GM12873 (cell line): Measurements from ENCODE around the gene LILRA6.

ENCODE experiments used
- TF ChIP-seq, protein P1 (sequence below): IDR thresholded peaks from 2 replicates; pipeline ENCODE4 v1.5.1; 2012; ENCODE audit warnings: low read depth, mild to moderate bottlenecking, moderate library complexity, low read length, control low read depth; ENCODE audit not compliant: insufficient read depth; ENCODE audit errors: missing control alignments

Gene LILRA6

DNA sequence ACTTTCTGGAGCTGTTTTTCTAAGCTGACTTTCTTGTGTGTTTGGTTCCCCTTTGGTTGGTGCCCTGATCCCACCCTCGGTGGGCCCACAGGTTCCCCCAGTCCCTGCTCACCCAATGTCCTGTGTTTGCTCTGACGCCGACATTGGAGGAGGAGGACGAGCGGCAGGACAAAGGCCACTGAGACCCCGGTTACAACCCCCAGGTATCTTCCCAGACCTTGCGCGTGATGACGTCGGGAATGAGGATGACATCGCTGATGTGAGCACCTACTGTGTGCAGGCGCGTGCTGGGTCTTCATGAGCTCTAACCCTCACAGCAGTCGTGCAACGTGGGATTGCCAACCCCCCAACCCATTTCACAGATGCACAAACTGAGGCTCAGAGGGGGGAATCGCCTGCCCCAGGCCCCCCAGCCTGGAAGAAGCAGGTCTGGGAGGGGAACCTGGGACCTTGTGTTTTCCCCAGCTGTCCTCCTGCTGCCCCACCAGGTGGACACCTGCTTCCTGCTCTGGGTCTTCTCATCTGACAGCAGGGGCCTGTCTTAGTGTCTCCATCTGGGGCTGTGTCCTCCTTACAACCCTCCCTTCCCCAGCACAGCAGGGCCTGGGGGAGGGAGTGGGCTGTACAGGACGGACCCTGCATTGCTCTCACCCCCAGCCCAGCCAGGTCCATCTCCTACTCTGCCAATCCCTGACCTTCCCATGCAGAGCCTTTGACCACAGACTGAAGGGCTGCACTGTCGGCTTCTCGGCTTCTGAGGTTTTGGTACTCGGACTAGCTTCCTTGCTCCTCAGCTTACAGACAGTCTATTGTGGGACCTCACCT, 4.7 kb upstream of the LILRA6 start:
- TF ChIP-seq, protein P1, sequence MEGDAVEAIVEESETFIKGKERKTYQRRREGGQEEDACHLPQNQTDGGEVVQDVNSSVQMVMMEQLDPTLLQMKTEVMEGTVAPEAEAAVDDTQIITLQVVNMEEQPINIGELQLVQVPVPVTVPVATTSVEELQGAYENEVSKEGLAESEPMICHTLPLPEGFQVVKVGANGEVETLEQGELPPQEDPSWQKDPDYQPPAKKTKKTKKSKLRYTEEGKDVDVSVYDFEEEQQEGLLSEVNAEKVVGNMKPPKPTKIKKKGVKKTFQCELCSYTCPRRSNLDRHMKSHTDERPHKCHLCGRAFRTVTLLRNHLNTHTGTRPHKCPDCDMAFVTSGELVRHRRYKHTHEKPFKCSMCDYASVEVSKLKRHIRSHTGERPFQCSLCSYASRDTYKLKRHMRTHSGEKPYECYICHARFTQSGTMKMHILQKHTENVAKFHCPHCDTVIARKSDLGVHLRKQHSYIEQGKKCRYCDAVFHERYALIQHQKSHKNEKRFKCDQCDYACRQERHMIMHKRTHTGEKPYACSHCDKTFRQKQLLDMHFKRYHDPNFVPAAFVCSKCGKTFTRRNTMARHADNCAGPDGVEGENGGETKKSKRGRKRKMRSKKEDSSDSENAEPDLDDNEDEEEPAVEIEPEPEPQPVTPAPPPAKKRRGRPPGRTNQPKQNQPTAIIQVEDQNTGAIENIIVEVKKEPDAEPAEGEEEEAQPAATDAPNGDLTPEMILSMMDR, result no peak

DNA sequence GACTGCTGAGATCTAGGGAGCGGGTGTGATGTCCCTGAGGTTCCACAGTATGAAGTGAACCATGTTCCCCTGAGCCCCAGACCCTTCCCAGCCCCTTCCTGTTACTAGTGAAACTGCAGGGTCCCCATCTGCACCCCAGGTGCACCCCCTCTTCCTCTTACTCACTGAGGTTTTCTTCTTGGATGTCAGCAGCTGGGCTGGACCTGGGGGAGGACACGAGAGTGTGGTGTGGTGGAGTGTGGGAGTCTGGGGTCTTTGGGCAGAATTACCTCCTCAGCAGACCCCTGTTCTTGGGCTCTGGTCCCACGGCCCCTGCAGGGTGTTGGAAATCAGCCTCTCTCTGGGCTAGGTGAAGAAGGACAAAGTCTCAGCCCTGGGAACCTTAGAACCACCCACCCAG, 3.3 kb upstream of the LILRA6 start:
- TF ChIP-seq, protein P1, result no peak

DNA sequence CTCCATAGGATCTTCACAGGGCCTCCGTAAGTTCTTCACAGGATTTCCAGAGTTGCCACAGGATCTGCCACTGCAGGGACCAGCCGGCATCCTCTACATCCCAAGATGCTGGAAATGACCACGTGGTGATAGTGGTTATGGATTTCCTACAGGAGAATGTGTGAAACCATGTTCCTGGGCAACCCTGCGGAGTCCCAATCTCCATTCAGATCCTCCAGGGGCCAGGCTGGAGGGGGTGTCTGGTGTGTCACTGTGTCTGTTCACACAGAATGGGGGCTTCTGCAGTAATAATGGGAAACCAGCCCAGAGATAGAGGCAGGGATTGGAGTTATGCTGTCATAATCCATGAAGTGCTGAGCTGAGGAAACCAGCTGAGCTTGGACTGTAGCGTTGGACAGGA, 8.6 kb downstream of the LILRA6 start:
- TF ChIP-seq, protein P1, result no peak

DNA sequence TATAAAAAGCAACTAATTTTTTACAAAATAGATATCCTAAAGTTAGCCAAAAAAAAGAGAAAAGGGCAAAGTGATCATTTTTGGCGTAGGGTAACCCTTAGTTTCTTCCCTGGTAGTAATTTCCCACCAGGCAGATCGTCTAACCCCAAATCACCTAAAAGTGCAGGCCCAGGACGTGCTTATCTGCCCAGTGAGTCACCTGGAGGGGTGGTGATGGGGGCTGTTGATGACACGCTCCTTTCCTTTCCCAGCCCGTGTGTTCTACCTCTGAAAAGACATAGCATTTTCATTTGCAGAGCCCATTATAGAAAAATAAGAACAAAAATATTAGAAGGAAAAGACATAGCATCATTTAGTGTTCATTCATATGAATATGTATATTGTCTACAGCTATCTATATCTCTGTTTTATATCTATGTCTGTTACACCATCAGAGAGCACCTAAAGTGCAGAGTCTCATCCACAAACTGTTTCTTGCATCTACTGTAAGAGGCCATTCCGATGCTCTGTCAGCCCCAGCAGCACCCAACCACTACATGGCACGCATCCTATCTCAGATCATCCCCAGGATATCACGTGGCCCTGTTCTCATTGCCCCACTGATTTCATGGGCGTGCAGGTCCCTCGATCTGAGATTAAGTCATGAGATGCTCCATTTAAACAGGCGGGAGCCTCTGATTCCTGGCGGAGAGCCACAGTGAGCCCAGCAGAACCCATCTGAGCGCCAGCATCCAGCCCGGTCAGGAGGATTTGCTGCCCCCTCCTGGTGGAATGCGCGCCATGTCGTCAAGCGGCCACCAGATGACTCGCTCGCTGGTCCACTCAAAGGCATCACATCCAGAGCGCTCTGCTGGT, 11.3 kb downstream of the LILRA6 start:
- TF ChIP-seq, protein P1, result peak; percentile 99

DNA sequence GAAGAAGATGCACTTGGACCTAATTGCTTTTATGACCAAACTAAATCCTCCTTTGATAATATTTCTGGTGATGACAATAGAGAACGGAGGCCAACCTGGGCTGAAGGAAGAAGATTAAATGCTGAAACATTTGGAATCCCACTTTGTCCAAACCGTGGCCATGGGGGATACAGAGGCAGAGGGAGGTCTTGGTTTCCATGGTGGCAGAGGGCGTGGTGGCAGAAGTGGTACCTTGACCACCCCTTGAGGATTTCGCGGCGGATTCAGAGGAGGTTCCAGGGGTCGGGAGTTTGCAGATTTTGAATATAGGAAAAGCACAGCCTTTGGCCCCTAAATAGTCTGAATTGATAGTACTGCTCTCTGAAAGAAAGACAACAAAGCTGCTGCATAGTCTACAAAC, 12.6 kb downstream of the LILRA6 start:
- TF ChIP-seq, protein P1, result no peak

DNA sequence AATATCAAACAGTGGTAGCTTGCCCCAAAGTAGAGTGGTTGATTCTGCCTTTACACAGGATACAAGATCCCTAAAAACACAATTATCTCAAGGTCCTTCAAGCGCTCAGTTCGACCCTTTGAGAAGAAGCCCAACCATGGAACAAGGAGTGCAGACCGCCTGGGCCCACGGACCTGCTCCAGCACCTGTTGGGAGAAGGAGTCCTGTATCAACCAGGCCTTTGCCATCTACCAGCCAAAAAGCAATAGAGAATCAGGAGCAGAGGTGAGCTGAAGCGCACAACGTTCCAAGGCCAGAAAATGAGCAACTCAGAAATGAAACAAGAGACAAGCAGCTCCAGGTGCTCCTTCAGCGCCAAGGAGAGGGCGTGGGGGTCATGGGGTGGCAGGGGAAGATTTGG, 13.4 kb downstream of the LILRA6 start:
- TF ChIP-seq, protein P1, result no peak
